HG02678 (cell line): ENCODE results near the gene UBE2E2.

Experiments used
- ATAC-seq: cut with Tn5 transposase; IDR thresholded peaks from one replicate; pipeline ENCODE4 v1.9.1; 2021; ENCODE audit warnings: mild to moderate bottlenecking, moderate library complexity; ENCODE audit not compliant: unreplicated experiment

Gene UBE2E2

DNA sequence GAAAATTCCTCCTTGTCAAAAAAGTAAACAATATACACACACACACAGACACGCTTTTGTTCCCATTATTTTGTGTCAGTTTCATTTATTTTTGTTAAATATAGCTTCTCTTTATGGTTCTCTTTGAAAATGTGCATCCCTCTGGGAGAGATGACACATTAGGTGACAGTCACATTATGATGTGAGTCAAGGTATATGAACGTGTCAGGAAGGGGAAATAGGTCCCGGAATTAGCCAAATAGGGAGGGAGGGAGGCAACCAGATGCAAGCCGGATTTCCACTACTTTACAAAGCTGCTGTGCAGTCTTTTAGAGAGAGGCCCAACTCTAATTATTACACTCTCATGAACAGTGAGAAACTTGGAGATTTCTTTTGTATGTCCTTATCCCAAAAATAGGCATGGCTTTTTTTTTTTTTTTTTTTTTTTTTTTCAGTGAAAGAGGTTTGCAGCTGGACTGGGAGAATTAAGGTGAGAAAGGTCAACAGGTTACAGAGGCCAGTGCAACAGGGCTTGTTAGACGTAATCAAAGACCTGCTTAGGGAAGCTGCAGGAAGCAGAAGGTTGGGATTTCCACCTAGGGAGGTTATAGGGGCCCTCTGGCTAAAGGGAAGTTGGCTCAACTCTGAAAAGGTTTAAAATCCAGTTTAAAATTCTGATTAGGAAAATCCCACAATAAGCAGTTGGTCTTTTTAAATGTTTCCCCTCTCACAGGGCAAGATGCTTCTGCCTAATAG, 362.1 kb downstream of the UBE2E2 start:
- no peak for ATAC-seq

DNA sequence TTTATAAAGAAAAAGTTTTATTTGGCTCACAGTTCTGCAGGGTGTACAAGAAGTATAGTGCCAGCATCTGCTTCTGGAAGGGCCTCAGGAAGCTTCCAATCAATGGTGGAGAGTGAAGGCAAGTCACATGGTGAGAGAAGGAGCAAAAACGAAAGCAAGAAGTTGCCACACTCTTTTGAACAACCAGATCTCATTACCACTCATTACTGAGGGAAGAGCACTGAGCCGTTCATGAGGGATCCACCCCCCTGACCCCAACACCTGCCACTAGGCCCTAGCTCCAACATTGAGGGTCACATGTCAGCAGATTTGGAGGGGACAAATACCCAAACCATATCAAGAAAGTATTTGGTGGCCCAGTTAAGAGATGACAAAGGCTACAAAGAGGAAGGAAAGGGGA, 363.4 kb downstream of the UBE2E2 start:
- ATAC-seq, result peak; percentile 61

DNA sequence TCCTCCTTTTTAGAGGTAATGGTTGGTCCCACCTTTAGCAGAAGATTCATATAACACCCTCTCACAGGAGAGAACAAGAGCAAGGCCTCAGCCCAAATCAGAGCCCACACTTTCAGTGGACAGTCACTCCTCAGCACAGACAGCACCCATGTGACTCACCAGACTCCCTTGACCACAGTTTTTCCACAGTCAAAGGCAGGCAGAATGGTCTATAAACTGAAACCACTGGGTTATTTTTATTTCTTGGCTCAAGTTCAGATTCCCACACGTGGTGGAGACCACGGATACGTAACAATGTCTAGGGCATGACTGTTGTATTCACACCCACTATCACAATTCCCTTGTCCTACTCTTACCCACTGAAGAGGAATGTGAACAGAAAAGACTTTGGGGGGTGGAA, 364.8 kb downstream of the UBE2E2 start:
- peak; percentile 51 for ATAC-seq

DNA sequence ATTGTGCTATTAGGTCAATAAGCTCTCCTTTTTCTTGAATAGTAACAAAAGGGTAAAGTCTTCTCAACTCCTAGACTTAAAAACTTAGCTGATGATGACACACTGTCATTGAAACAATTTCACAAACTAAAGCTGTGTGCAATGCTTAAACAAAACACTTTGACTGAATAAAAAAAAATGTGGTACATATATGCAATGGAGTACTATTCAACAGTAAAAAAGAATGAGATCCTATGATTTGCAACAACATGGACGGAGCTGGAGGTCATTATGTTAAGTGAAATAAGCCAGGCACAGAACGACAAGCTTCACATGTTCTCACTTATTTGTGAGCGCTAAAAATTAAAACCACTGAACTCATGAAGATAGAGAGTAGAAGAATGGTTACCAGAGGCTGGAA, 370.7 kb downstream of the UBE2E2 start:
- no peak for ATAC-seq

DNA sequence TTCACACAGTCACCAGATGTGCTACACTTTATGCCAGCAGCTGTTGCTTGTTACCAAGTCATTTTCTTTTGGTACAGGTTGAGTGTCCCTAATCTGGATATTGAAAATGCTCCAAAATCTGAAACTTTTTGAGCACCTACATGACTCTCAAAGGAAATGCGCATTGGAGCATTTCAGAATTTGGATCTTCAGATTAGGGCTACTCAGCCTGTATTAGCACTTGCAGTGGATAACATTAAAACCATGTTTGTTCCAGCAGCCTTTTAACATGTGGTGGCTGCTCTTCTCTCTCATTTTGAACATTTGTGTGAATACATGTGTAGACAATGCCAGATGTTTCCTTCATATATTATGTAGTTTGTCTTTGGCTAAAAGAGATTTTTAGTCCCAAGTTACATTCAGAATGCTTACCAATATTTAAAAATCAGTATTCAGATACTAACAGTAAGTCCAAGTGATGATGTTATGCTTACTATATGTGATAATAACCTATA, 371.7 kb downstream of the UBE2E2 start:
- no peak for ATAC-seq

DNA sequence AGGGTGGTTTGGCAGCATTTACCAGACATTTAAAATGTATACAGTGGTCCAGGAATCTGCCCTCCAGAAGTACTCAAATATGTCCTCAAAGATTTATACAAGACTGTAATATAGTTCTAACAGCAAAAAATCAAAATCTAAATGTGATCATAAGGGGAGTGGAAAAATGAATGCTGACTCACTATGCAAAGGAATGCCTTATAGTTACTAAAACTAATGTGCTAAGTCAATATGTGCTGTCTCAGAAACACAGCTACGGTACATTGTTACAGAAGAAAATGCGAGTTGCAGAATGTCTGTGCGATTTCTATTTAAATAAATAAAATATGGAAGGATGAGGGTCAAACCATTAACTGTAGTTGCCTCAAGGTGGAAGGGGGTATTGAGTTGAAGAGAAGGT, 372.6 kb downstream of the UBE2E2 start:
- ATAC-seq, result no peak

DNA sequence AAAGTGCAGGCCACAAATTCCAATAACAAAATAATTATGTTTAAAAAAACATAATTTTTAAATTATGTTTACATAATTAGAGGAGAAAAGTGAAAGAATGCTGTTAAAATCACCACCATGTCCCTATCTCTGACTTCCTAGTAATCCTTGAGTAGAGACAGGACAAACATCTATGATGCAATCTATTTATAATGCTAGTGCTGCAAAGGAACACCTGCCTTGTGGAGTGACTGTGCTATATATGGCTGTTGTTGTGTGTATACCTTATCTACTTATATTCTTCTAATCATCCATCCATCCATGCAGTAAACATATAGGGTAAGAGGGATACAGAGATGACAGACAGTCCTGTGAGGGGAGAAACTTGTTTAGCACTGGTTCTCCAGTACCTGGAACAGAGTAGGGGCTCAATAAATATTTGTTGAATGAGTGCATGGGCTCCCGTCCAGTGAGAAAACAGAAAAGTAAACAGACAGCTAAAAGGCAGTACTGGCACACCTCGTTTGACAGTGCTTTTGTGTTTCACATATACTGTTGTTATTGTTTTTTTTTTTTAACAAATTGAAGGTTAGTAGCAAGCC, 373.3 kb downstream of the UBE2E2 start:
- ATAC-seq, result no peak

DNA sequence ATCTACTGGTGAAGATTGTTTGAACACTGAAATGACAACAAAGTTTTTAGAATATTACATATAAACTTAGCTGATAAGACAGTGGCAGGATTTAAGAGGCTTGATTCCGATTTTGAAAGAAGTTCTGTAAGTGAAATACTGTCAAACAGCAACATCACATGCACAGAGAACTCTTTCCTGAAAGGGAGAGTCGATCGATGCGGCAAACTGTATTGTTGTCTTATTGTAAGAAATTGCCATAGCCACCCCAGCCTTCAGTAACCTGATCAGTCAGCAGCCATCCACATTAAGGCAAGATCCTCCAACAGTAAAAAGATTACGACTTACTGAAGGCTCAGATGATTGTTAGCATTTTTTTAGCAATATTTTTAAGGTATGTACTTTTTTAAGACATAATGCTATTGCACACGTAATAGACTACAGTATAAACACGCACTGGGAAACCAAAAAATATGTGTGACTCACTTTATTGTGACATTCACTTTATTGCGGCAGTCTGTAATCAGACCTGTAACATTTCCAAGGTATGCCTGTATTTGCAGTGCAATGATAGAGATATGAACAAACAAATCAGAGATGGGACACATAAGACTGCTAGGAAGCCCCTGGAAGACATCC, 377.1 kb downstream of the UBE2E2 start:
- no peak for ATAC-seq

DNA sequence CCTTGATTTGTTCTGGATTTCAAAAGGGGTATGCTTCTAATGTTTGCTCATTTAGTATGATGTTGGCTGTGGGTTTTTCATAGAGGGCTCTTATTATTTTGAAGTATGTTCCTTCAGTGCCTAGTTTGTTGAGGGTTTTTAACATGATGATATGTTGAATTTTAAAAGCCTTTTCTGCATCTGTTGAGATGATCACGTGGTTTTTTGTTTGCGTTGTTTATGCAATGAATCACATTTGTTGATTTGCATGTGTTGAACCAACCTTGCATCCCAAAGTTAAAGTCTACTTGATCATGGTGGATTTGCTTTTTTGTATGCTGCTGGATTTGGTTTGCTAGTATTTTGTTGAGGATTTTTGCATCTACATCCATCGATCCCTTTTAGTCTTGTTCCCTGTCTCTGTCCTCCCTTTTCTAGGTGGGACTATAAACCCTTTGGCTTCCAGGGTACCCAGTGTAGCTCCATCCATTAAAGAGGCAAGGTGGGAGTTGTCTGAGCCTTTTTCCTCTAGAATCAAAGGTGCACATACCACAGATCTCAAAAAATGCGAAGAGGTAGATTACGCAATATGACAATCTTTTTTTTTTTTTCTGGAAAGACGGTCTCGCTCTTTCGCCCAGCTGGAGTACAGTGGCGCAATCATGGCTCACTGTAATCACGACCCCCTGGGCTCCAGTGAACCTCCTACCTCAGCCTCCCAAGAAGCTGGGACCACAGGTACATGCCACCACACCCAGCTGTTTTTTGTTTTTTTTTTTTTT, 381.0 kb downstream of the UBE2E2 start:
- no peak for ATAC-seq

DNA sequence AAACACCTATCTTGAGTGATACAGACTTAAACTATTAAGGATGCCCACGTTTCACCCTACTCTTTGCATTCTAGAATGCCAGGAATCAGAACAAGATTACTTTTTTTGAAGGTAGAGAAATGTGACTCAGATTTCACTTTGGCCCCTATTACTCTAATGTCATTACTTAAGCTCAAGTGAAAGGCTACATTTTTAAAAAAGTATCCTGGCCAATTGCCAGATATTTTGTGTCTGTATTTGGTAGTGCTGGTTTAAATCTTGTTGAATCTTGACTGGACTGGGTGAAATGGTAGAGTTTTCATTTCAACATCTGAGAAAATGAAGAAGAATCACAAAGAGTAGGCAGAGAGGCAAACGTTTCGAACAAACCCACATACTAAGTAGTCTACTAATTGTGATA, 384.4 kb downstream of the UBE2E2 start:
- ATAC-seq, result no peak

DNA sequence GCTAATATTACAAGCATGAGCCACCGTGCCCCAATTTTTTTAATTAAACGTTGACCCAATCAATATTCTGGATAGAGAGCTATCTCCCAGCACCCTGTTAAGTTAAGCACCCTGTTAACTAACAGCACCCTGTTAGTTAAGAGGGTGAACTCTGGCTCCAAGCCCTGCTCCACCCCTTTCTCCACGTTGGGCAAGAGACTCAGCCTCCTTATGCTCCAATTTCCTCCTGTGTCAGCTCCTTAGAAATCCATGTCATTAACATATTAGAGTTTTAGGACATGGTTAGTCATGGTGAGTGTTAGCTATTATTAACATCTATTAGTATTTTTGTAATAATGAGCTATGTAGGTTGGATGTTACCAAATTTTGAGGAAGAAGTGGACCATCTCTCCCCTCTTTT, 385.4 kb downstream of the UBE2E2 start:
- ATAC-seq, result no peak

DNA sequence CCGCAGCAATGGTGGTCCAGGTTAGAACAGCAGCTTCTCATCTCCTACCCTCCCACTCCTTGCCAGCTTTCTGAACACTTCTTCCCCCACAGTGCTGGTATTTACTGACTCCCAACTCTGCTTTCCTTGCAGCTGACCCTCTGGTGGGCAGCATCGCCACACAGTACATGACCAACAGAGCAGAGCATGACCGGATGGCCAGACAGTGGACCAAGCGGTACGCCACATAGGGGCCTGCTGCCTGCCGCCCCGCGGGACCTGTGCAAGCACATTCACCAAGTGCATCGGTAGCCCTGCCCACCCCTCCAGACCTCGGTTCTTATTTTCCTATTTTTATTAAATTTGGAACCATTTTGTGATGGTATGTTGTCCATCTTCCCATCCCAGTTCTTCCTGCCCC, 386.5 kb downstream of the UBE2E2 start:
- no peak for ATAC-seq

DNA sequence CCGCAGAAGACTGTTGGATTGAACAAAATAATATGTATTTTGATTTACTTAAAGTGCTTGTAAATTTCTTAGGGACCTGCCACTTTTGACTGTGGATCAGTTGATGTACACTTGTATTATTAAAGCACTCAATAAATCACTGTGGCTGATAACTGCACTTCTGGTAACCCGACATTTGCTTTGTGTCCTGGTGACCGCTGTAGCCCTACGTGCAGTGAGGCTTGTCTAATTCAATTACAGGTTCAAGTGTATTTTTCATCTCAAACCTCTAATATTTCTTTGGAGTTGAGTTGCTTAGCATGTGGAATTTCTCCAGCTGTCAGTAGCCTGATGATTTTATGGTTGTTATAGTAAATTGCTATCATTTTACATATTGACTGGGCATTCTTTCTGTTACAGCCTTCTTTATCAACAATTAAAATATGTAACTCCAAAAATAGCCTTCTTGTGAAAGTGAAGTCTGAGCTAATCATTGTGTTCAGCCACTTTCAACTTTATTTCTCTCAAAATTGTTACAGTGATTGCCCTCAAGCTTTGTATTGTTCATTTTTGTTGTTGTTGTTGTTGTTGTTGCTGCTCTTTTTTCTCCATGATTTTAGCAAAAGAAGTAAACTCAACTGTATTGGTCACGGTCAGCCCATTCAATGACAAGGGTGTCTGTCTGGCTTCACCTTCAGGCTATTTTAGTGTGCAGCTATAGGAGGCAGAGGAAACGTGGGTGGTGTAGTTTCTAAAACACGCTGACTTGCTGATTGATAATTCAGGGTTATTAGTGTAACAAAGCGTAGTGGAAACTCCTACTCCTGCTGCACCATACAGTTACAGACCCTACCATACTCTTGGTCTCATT, 387.5 kb downstream of the UBE2E2 start:
- ATAC-seq, result peak; percentile 76

DNA sequence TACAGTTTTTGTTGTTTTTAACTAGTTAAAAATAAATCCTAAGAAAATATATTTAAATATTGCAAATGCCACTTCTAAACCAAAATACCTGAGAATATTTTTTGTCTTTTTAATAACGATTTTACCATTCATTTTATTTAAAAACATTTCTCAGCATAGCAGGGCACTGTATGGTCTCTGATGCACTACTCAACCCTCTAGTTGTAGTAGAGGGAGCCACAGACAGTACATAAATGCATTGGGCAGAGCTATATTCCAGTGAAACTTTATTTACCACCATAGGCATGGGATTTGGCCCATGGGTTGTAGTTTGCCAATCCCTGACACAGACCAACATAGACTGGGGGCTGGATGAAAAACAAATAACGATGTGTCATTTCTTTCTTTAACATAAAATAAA, 388.2 kb downstream of the UBE2E2 start:
- ATAC-seq, result no peak

DNA sequence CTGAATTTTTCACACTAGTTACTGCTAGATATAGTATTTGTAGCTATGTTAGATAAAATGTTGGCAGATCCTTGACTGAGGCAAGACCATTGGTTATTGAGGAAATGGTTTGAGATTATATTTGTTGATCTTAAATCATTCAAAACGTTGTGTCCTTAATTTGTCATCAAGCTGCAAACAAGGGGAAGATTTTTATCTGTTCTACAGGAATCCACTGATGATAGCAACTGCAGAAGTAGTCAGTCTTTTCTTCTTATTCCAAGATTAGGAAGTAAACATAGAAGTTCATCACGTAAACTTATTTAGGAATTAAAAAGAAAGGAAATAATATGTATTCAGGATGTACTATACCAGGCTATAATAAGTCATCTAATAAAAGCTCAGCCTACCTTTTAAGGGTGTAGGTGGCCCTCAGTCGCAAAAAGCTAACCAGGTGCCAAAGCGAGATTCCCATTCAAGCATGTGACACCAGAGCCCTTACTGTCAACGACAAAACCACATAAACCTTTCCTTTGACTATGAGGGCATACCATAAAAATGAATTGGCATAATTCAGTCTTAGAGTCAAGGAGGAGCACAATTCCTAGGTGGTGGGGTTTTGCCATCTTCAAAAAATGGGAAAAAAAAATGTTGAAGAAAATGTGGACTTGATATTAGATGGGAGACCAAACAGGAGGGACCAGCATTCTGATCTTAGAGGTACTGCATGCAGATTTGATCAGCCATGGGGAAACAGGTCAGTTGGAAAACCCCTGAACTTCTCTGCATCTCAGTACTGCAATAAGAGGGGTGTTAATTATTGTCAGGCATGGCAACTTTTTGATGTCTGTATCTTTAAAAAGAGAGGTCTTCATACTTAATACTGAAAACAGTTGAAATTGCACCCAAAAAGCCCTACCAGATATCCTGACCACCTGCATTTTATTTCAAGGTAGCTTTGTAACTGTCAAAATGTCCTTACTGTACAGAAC, 390.1 kb downstream of the UBE2E2 start:
- ATAC-seq, result peak; percentile 60

DNA sequence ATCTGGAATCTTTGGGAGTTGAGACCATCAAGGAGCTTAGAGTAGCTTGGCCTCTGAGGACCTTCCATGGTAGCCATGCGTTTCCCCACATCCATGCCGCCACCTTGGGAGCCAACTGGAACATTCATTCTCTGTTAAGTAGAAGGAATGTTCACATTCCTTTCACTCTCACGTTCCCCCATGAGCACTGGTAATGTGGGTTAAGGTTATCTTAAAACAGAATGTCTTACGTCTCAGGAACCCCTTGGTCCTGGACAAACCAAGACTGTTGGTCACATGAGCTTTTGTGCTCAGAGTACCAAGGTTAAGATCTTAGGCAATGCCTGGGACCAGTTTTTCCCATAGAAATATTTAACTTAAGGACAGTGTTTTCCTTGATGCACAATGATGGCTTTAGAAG, 390.9 kb downstream of the UBE2E2 start:
- no peak for ATAC-seq

DNA sequence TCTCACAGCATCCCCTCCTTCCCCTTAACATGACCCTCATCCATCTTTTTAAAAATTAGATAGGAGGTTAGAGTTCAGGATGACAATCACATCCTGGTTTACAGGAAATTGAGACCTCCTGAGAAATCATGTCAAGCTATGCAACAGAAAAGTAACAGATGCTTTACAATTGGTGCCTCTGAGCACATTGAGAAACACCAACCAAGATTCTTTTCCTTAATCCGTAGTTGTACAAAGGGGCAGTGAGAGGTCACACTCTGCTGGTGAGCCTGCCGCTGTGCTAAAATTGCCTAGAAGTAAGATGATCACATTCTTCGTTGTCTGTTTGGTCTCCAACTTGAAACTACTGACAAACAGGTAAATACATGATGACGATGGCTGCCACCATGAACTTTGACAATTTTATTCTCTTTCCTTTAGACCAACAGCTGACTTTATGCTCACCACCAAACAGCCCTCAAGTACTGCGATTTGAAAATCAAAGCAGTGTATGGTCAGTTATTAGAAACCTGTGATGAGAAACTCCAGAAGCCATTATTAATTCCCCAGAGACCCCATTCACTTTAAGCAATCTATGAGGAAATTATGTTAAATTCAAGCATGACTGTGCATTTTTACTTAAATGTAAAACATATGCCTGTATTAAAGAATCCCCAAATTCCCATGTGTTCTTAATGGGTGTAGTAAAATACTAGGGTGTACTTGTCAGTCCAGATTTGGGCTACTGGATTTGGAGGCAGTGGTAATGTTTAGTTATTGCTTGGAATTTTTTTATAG, 392.0 kb downstream of the UBE2E2 start:
- ATAC-seq, result no peak

DNA sequence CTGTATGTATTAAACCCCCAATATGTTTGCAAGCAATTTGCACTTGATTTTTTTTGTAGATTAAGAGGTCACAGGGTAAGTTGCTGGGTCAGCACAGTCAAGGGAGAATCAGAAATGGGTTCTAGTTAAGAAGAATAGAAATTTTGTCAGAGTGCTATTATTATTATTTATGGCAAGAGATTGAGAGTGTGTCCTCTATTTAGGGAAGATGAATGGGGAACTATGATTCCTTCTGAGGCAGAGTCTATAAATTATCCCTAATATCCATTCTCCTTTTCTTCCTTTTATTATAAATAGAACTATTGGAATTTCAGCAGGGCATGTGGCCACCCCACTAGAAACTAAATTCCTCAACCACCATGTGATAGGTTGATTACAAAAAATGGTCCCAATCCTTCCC, 392.7 kb downstream of the UBE2E2 start:
- ATAC-seq, result no peak
